Panc1 (cell line): ENCODE data around the gene HADHA. TPM values are rescaled to one million over a fixed set of nuclear protein-coding genes. Genes with fewer than 3 reads are reported as not detected.

Experiments used
- ATAC-seq: fragments of 200-7000 bp; cut with Tn5 transposase; 2 replicates; pipeline ENCODE4 v1.9.1; 2020; ENCODE audit warnings: mild to moderate bottlenecking, moderate library complexity
- BruUV-seq: library from RNA; stranded (reverse); fragments of 400-500 nt; replicated peaks from 2 replicates; lab custom pipeline; 2021; lab: Mats Ljungman, UMichigan
- CTCF ChIA-PET: fragments of 300-600 bp; sonication (Branson Sonifier 250); formaldehyde crosslinking; loops from one replicate; lab custom pipeline; 2022; ENCODE audit warnings: antibody characterized with exemption; lab: Charles Lee
- POLR2A ChIA-PET: fragments of 300-600 bp; sonication (Branson Sonifier 250); formaldehyde crosslinking; loops from one replicate; lab custom pipeline; 2022; ENCODE audit warnings: antibody characterized with exemption; lab: Charles Lee
- DNase-seq: peaks from one replicate; pipeline ENCODE4 v3.0.0-alpha.2; 2010; ENCODE audit warnings: low read depth, low spot score
- H3K27ac ChIP-seq: 2 replicates; pipeline ENCODE4 v1.5.1; 2011; ENCODE audit warnings: mild to moderate bottlenecking, low read length, inconsistent platforms
- H3K27me3 ChIP-seq: fragments of 200-500 bp; sonication (Bioruptor generic); 2 replicates; pipeline ENCODE4 v1.6.0; 2014; ENCODE audit warnings: low read length, inconsistent platforms; ENCODE audit not compliant: control insufficient read depth, insufficient read depth
- H3K36me3 ChIP-seq: fragments of 200-500 bp; sonication (Bioruptor generic); 2 replicates; pipeline ENCODE4 v1.5.1; 2014; ENCODE audit warnings: inconsistent platforms, mild to moderate bottlenecking, low read length, moderate library complexity; ENCODE audit not compliant: control insufficient read depth, insufficient read depth
- H3K4me1 ChIP-seq: 2 replicates; pipeline ENCODE4 v1.5.1; 2011; ENCODE audit warnings: inconsistent platforms, mild to moderate bottlenecking, low read length, moderate library complexity; ENCODE audit not compliant: control insufficient read depth, insufficient read depth
- H3K4me3 ChIP-seq, 2 experiments: 2 replicates each; pipeline ENCODE4 v1.5.1; 2011 to 2012; ENCODE audit warnings: low read depth in 2 of 2, low read length in 2 of 2, mild to moderate bottlenecking in 2 of 2, inconsistent platforms in 1 of 2, moderate library complexity in 1 of 2
- H3K9me3 ChIP-seq: fragments of 200-500 bp; sonication (Bioruptor generic); 2 replicates; pipeline ENCODE4 v1.5.1; 2014; ENCODE audit warnings: low read depth, mild to moderate bottlenecking, inconsistent platforms, low read length, moderate library complexity; ENCODE audit not compliant: control insufficient read depth, insufficient read depth
- CTCF ChIP-seq: fragments of 450-650 bp; IDR thresholded peaks from 2 replicates; pipeline ENCODE4 v1.5.1; 2017; ENCODE audit warnings: mild to moderate bottlenecking
- POLR2AphosphoS5 ChIP-seq: IDR thresholded peaks from 2 replicates; pipeline ENCODE4 v1.6.1; 2012; ENCODE audit warnings: mild to moderate bottlenecking, low read depth, low read length, moderate library complexity
- REST ChIP-seq, 2 experiments: IDR thresholded peaks; 2 replicates each; pipeline ENCODE4 v1.6.1; 2011 to 2012; ENCODE audit warnings: low read depth in 2 of 2, control low read depth in 1 of 2, low read length in 1 of 2, mild to moderate bottlenecking in 1 of 2, moderate library complexity in 1 of 2; ENCODE audit not compliant: insufficient read depth in 1 of 2
- SIN3A ChIP-seq: IDR thresholded peaks from 2 replicates; pipeline ENCODE4 v1.6.1; 2012; ENCODE audit warnings: low read depth, mild to moderate bottlenecking, low read length, moderate library complexity, borderline replicate concordance; ENCODE audit not compliant: insufficient read depth
- TCF7L2 ChIP-seq: IDR thresholded peaks from 2 replicates; pipeline ENCODE4 v1.6.1; 2011; ENCODE audit warnings: mild to moderate bottlenecking, low read depth, low read length, inconsistent platforms
- in situ Hi-C: cut with HindIII; loops from 2 replicates; pipeline ENCODE4 v1.10.0; 2016; ENCODE audit warnings: low sequenced_read_pairs, low pct_unique_long_range_greater_than_20kb
- intact Hi-C: fragments of 100-400 bp; cut with micrococcal nuclease; formaldehyde crosslinking; loops from one replicate; pipeline ENCODE4 v1.10.0; 2022; ENCODE audit not compliant: unreplicated experiment
- total RNA-seq: library from RNA; stranded (reverse); gene quantifications from one replicate; pipeline ENCODE4 v1.2.1, GENCODE V29; 2021; ENCODE audit not compliant: unreplicated experiment

The HADHA gene
- total RNA-seq, 1 experiment from 2014 or later, result 148 TPM

- Histone ChIP-seq H3K9me3 (no peaks in the 10 kb centered on the region), H3K4me3 (no peak overlapping the region), H3K36me3 (no peaks in the 10 kb centered on the region), H3K4me1 (peaks cover 6% of the 10 kb centered on the region), H3K27me3 (no peaks in the 10 kb centered on the region), H3K27ac (no peak overlapping the region)
- POLR2A ChIA-PET, result no interaction called here
- no peak for TF ChIP-seq CTCF
- no peak for TF ChIP-seq TCF7L2
- TF ChIP-seq POLR2AphosphoS5, result no peak
- TF ChIP-seq SIN3A, result no peak
- TF ChIP-seq REST (IDR thresholded peaks at IDR 0.05; ENCODE audit: insufficient read depth in 1 of 2, low read depth in 2 of 2, low read length in 1 of 2), result no peak
- no peak for ATAC-seq
- CTCF ChIA-PET, result no interaction called here
- no TSS peak for BruUV-seq
- DNase-seq, result no peak
- intact Hi-C loops, result no loop called here
- in situ Hi-C loops, result no loop called here
Measured at GRCh38 chr2:26170795-26171194, 73.6 kb downstream of the HADHA start.

- Histone ChIP-seq H3K27ac (no peak overlapping the region), H3K9me3 (no peaks in the 10 kb centered on the region), H3K27me3 (no peaks in the 10 kb centered on the region), H3K36me3 (no peaks in the 10 kb centered on the region), H3K4me3 (no peak overlapping the region), H3K4me1 (no peaks in the 10 kb centered on the region)
- ChIA-PET POLR2A (no interaction called here), CTCF (no interaction called here)
- DNase-seq (no peak), ATAC-seq (no peak)
- BruUV-seq, result no TSS peak
- in situ Hi-C loops, result no loop called here
- TF ChIP-seq REST (IDR thresholded peaks at IDR 0.05; ENCODE audit: insufficient read depth in 1 of 2, low read depth in 2 of 2, low read length in 1 of 2), result no peak
- TF ChIP-seq POLR2AphosphoS5, result no peak
- TF ChIP-seq TCF7L2, result no peak
- no peak for TF ChIP-seq SIN3A
- no peak for TF ChIP-seq CTCF
- intact Hi-C loops, result no loop called here
Measured at GRCh38 chr2:26169681-26170414, 74.6 kb downstream of the HADHA start.
